Type B pancreatic cell (in vitro differentiated cells): Measurements from ENCODE around the gene HCFC2. TPM values are rescaled to one million over a fixed set of nuclear protein-coding genes. Genes with fewer than 3 reads are reported as not detected.
A peak's percentile ranks its signal among the peaks of the same experiment; 100 is the strongest.

Experiments used
- DNase-seq: peaks from one replicate; pipeline ENCODE4 v3.0.0; 2021; ENCODE audit warnings: mixed read lengths; ENCODE audit not compliant: unreplicated experiment; ENCODE audit errors: extremely low spot score
- H3K27ac Mint-ChIP-seq: 2 replicates; pipeline ENCODE4 v1.8.0; 2021; ENCODE audit warnings: mild to moderate bottlenecking, mixed read lengths
- H3K27me3 Mint-ChIP-seq: 2 replicates; pipeline ENCODE4 v1.8.0; 2021; ENCODE audit warnings: mixed read lengths
- H3K36me3 Mint-ChIP-seq: 2 replicates; pipeline ENCODE4 v1.8.0; 2021; ENCODE audit warnings: mixed read lengths
- H3K4me1 Mint-ChIP-seq: one replicate; pipeline ENCODE4 v1.8.0; 2021; ENCODE audit warnings: mixed read lengths; ENCODE audit not compliant: unreplicated experiment
- H3K4me3 Mint-ChIP-seq: 2 replicates; pipeline ENCODE4 v1.8.0; 2021; ENCODE audit warnings: mild to moderate bottlenecking, mixed read lengths
- H3K9me3 Mint-ChIP-seq: 2 replicates; pipeline ENCODE4 v1.8.0; 2021; ENCODE audit warnings: mixed read lengths
- CTCF ChIP-seq: fragments of 200-600 bp; sonication (generic); conservative IDR thresholded peaks from 2 replicates; pipeline ENCODE4 v1.5.0; 2021; ENCODE audit warnings: antibody characterized with exemption, mild to moderate bottlenecking
- total RNA-seq: library from RNA; stranded (reverse); gene quantifications from 2 replicates; pipeline ENCODE4 v1.2.1, GENCODE V29; 2021; ENCODE audit warnings: low replicate concordance

Gene HCFC2
- total RNA-seq, 1 donor from 2014 or later = 11.2 TPM

GRCh38 chr12:104054681-104055346, 9.5 kb upstream of the HCFC2 start:
- no peak overlapping the region for H3K27ac Mint-ChIP-seq
- no peaks in the 10 kb centered on the region for H3K9me3 Mint-ChIP-seq
- H3K4me1 Mint-ChIP-seq = peaks cover 6% of the 10 kb centered on the region
- no peak for TF ChIP-seq CTCF
- no peak for DNase-seq
- H3K27me3 Mint-ChIP-seq = peaks cover 52% of the 10 kb centered on the region
- no peaks in the 10 kb centered on the region for H3K36me3 Mint-ChIP-seq
- no peak overlapping the region for H3K4me3 Mint-ChIP-seq

- Mint-ChIP-seq H3K9me3 (no peaks in the 10 kb centered on the region), H3K36me3 (no peaks in the 10 kb centered on the region), H3K27me3 (peaks cover 55% of the 10 kb centered on the region), H3K4me3 (no peak overlapping the region), H3K27ac (peak overlapping the region; percentile 32), H3K4me1 (no peaks in the 10 kb centered on the region)
- TF ChIP-seq CTCF = no peak
- DNase-seq = no peak
These were observed 8.5 kb upstream of the HCFC2 start for GRCh38 chr12:104055686-104056388.

GRCh38 chr12:104056419-104056972, 7.8 kb upstream of the HCFC2 start:
- H3K4me3 Mint-ChIP-seq = no peak overlapping the region
- no peaks in the 10 kb centered on the region for H3K4me1 Mint-ChIP-seq
- peaks cover 57% of the 10 kb centered on the region for H3K27me3 Mint-ChIP-seq
- TF ChIP-seq CTCF = no peak
- H3K36me3 Mint-ChIP-seq = no peaks in the 10 kb centered on the region
- H3K9me3 Mint-ChIP-seq = no peaks in the 10 kb centered on the region
- no peak for DNase-seq
- peak overlapping the region; percentile 32 for H3K27ac Mint-ChIP-seq

GRCh38 chr12:104057771-104058197, 6.5 kb upstream of the HCFC2 start:
- H3K36me3 Mint-ChIP-seq = no peaks in the 10 kb centered on the region
- H3K27me3 Mint-ChIP-seq = peaks cover 50% of the 10 kb centered on the region
- H3K9me3 Mint-ChIP-seq = no peaks in the 10 kb centered on the region
- TF ChIP-seq CTCF = peak; percentile 76
- no peaks in the 10 kb centered on the region for H3K4me1 Mint-ChIP-seq
- no peak for DNase-seq
- H3K27ac Mint-ChIP-seq = no peak overlapping the region
- no peak overlapping the region for H3K4me3 Mint-ChIP-seq

GRCh38 chr12:104058802-104059201, 5.5 kb upstream of the HCFC2 start:
- Mint-ChIP-seq H3K36me3 (no peaks in the 10 kb centered on the region), H3K4me3 (no peak overlapping the region), H3K4me1 (no peaks in the 10 kb centered on the region), H3K27me3 (peaks cover 50% of the 10 kb centered on the region), H3K27ac (no peak overlapping the region), H3K9me3 (no peaks in the 10 kb centered on the region)
- DNase-seq = no peak
- no peak for TF ChIP-seq CTCF
